ENCODE measurements around the gene ZER1. TPM values are rescaled to one million over a fixed set of nuclear protein-coding genes. Genes with fewer than 3 reads are reported as not detected.

Gene ZER1
- total and polyA plus RNA-seq, 2 of the 4 experiments (the other 2 are of a cell fraction), result 7.7 to 34.9 TPM

DNA sequence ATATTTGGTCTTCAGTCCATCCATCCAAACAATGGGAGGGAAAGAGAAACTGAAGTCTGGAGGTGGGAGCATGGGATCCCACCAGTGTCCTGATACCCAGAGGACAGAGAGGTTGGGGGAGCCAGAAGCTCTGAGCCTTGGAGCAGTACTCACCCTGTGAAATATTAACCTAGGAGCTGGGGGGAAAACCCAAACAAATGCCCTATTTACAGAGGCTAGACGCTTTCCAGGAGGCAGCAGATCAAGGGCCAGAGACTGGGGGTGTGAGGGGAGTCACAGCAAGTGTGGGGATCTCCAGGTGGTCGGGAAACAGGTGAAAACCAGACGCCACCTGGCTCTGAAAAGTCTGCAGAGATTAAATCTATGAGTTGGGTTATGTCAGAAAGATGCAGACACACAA lies 6.2 kb downstream of the ZER1 start:
- in situ Hi-C loops (cut with MboI; ENCODE audit: low sequenced_read_pairs), result no loop called here
- Histone ChIP-seq H3K36me3 (ENCODE audit: control insufficient read depth, insufficient read depth, low read length) (peaks cover 4% of the 10 kb centered on the region), H2BK20ac (ENCODE audit: low read depth, low read length) (no peak overlapping the region), H3K14ac (replicated peaks; ENCODE audit: low read depth, low read length) (no peak overlapping the region), H4K91ac (ENCODE audit: insufficient read depth, low read depth, low read length) (no peak overlapping the region), H3K18ac (ENCODE audit: low read depth, low read length) (no peak overlapping the region), H3K9me3 (ENCODE audit: control insufficient read depth, insufficient read depth, low read length) (no peaks in the 10 kb centered on the region), H2BK15ac (ENCODE audit: low read depth, low read length) (no peak overlapping the region), H3K9ac (ENCODE audit: low read depth, low read length) (no peak overlapping the region), H3K4me1 (ENCODE audit: control insufficient read depth, insufficient read depth, low read length) (0 out of 2 replicates have a peak, but pooled peaks cover under 1% of the 10 kb centered on the region), H4K8ac (ENCODE audit: low read depth in 2 of 2, low read length in 2 of 2) (no peak overlapping the region), H2AK9ac (replicated peaks; ENCODE audit: low read depth, low read length, poor library complexity) (no peak overlapping the region), H3K4me2 (ENCODE audit: low read depth, low read length) (no peak overlapping the region), H2BK5ac (ENCODE audit: low read depth, low read length, poor library complexity, severe bottlenecking) (no peak overlapping the region), H2AK5ac (ENCODE audit: low read depth, low read length) (no peak overlapping the region), H3K4me3 (ENCODE audit: insufficient read depth, low read depth, low read length) (no peak overlapping the region), H4K5ac (ENCODE audit: low read depth, low read length) (no peak overlapping the region), H3K23ac (ENCODE audit: low read depth, low read length) (no peak overlapping the region), H3K27ac (ENCODE audit: insufficient read depth, low read length) (no peak overlapping the region), H3K79me1 (ENCODE audit: low read depth in 1 of 2, low read length in 2 of 2) (peaks cover 19 to 54% of the 10 kb centered on the region in 2 experiments), H2AFZ (replicated peaks; ENCODE audit: low read length, poor library complexity) (no peak overlapping the region), H4K20me1 (ENCODE audit: insufficient read depth, low read length) (0 out of 2 replicates have a peak, but pooled peaks cover 4% of the 10 kb centered on the region), H2BK120ac (ENCODE audit: low read depth, low read length) (no peak overlapping the region), H3K27me3 (ENCODE audit: control insufficient read depth, insufficient read depth, low read length) (no peaks in the 10 kb centered on the region), H3K4ac (ENCODE audit: low read depth, low read length) (no peak overlapping the region), H3K9me1 (ENCODE audit: insufficient read depth, low read length) (0 out of 2 replicates have a peak, but pooled peaks cover 3% of the 10 kb centered on the region), H3K56ac (ENCODE audit: extremely low read depth, insufficient read depth, low read length) (no peak overlapping the region)
- dilution Hi-C loops (cut with HindIII; ENCODE audit: low sequenced_read_pairs, unreplicated experiment), result no loop called here
- TF ChIP-seq MXI1 (IDR thresholded peaks at IDR 0.05; ENCODE audit: borderline replicate concordance, low read depth, low read length) (no peak), MAZ (IDR thresholded peaks at IDR 0.05; ENCODE audit: borderline replicate concordance, low read depth, low read length) (no peak), NFE2L2 (IDR thresholded peaks at IDR 0.05; ENCODE audit: low read depth, low read length) (no peak), SMC3 (IDR thresholded peaks at IDR 0.05; ENCODE audit: low read depth, low read length) (no peak), CHD1 (IDR thresholded peaks at IDR 0.05; ENCODE audit: low read depth, low read length) (no peak), RFX5 (IDR thresholded peaks at IDR 0.05; ENCODE audit: low read depth, low read length) (no peak), BHLHE40 (IDR thresholded peaks at IDR 0.05; ENCODE audit: low read depth, low read length) (no peak), POLR2A (IDR thresholded peaks at IDR 0.05; ENCODE audit: low read depth, low read length) (no peak)
- TF ChIP-seq, protein P1, sequence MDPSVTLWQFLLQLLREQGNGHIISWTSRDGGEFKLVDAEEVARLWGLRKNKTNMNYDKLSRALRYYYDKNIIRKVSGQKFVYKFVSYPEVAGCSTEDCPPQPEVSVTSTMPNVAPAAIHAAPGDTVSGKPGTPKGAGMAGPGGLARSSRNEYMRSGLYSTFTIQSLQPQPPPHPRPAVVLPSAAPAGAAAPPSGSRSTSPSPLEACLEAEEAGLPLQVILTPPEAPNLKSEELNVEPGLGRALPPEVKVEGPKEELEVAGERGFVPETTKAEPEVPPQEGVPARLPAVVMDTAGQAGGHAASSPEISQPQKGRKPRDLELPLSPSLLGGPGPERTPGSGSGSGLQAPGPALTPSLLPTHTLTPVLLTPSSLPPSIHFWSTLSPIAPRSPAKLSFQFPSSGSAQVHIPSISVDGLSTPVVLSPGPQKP (IDR thresholded peaks at IDR 0.05; ENCODE audit: borderline replicate concordance, low read depth, low read length), result no peak
- TF ChIP-seq, protein P2, sequence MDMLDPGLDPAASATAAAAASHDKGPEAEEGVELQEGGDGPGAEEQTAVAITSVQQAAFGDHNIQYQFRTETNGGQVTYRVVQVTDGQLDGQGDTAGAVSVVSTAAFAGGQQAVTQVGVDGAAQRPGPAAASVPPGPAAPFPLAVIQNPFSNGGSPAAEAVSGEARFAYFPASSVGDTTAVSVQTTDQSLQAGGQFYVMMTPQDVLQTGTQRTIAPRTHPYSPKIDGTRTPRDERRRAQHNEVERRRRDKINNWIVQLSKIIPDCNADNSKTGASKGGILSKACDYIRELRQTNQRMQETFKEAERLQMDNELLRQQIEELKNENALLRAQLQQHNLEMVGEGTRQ (IDR thresholded peaks at IDR 0.05; ENCODE audit: low read depth, low read length), result no peak
- TF ChIP-seq, protein P3, sequence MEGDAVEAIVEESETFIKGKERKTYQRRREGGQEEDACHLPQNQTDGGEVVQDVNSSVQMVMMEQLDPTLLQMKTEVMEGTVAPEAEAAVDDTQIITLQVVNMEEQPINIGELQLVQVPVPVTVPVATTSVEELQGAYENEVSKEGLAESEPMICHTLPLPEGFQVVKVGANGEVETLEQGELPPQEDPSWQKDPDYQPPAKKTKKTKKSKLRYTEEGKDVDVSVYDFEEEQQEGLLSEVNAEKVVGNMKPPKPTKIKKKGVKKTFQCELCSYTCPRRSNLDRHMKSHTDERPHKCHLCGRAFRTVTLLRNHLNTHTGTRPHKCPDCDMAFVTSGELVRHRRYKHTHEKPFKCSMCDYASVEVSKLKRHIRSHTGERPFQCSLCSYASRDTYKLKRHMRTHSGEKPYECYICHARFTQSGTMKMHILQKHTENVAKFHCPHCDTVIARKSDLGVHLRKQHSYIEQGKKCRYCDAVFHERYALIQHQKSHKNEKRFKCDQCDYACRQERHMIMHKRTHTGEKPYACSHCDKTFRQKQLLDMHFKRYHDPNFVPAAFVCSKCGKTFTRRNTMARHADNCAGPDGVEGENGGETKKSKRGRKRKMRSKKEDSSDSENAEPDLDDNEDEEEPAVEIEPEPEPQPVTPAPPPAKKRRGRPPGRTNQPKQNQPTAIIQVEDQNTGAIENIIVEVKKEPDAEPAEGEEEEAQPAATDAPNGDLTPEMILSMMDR (conservative IDR thresholded peaks at IDR 0.05; ENCODE audit: low read depth, low read length), result no peak
- ATAC-seq (ENCODE audit: low read depth), result no peak
- intact Hi-C loops (cut with micrococcal nuclease), result no loop called here
- POLR2A ChIA-PET (ENCODE audit: unreplicated experiment), result no interaction called here
- WGBS, 2 experiments (ENCODE audit: extremely low coverage in 2 of 2, insufficient read length in 1 of 2), result 80% methylated on average over 2 of the region's 3 CpGs; no CpG with 5 or more reads in 1 of the 2 experiments
- CTCF ChIA-PET, result interaction anchor here (0.7 kb wide), 1 partner anchor 416 kb away, joined by 4 read pairs; no protein-coding TSS in a partner anchor
- DNase-seq, result no peak
- BruUV-seq (replicated peaks), result no TSS peak
